DLD1 (cell line): ENCODE data around the gene FAF2.
"Not testable (repeated sequence)": the region's sequence is repeated elsewhere in the genome, so short reads cannot be mapped to it uniquely, and the experiment has no call there.

Experiments
- in situ Hi-C: cut with HindIII; loops from 2 replicates; pipeline ENCODE4 v1.10.0; 2017; ENCODE audit warnings: low sequenced_read_pairs

The FAF2 gene

GRCh38 chr5:176447978-176448608 is at the start of gene FAF2:
Gene FAF2, plus strand, starts transcription at chr5:176448385. Its CDS starts 23 bp downstream, at chr5:176448408.
- in situ Hi-C loops, result no loop called here

GRCh38 chr5:176400382-176401156 is 47.6 kb upstream of the FAF2 start:
- in situ Hi-C loops, result no loop called here

- in situ Hi-C loops, result no loop called here
These were observed 46.6 kb upstream of the FAF2 start for GRCh38 chr5:176401281-176402205.

DNA sequence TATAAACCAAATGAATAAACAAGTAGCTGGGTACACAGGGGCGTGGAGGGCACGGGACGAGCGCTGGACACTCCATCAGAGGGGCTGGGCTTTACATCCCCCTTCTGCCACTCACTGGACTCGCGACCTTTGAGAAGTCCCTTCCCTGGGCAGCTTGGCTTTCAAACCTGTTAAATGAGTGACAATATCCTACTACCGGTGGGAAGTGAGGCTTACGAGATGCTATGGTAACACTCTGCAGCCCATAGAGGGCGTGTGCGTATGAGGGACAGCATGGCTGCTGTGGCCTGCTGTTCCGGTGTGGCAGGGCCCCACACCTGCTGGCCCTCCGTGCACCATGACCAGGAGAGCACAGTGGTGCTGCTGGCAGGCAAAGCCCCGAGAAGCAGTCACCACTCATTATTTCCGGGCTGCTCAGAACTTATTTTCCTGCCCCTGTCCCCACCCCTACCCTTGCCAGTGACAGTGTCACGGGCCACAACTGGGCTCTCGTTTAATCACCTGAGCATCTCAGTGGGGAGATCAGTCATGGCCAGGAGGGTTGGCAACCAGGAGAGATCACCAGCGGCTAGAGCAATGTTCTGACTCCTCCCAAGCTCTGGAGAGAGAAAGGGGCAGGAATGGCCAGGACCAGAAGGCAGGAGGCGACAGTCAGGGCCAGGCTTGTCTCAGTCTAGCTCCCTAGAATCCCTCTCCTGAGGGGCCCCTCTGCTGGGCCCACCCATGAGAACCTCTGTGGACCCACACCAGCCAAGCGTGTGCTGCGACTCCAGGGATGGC is 42.3 kb upstream of the FAF2 start:
- in situ Hi-C loops, result no loop called here

DNA sequence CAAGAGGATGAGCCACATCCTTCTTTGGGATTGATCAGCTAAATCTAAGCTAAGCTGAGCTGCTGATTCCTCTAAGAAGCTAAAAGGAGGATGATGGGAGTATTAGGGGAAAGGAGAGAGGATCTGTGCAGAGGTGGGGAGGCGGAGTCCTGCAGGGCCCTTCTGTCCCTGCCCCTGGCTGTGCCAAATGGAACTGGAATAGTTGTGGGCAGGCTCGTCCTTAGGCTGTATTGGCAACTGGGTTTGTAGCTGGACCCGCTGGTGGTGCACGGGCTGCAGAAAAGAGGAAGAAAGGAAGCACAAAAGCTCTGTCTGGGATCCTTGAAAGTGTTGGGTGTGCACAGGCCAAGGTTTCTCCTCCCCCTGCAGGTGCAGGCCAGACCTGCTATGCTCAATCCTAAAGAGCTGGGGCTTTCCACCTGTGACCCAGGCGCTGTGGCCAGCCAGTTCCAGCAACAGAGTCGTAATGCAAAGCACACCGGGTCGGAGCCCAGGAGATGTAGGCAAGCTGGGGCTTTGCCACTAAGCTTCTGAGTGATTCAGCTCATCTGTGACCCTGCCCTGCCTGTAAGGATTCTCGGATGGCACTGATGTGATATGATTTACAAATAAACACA is 41.6 kb upstream of the FAF2 start:
- in situ Hi-C loops, result no loop called here

DNA sequence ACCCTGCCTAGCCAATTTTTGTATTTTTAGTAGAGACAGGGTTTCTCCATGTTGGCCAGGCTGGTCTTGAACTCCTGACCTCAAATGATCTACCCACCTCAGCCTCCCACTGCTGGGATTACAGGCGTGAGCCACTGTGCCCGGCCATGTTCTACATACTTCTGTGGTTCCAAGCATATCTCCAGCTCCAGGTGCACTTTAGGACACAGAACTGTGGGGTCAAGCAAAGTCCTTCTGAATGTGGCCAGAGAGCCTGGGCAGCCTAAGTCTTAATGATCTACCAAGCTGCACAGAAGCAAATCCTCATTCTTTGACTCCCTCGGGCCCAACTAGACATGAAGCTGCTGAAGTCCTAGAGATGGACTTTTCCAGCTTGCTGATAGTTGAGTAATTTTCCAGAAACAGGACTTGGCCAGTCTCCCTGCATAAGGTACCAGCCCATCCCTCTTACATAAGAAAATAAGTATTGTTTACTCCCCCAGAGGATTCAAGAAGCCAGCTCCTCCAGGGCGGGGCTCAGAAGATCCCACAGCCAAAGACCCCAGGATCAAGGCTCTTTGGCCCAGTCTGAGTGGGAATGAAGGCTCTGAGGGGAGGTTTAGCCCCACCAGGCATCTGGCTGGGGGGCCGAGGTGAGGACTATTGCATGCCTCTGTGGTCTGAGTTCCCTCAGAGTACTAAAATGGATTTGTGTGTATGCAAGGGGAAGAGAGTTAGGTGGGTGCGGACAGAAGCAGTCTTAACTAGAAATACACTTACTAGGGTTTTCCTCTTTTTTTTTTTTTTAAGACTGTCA is 40.5 kb upstream of the FAF2 start:
- in situ Hi-C loops, result no loop called here

- in situ Hi-C loops, result not testable (repeated sequence)
These were observed 40.0 kb upstream of the FAF2 start for GRCh38 chr5:176408252-176408573.

GRCh38 chr5:176408590-176408989 is 39.6 kb upstream of the FAF2 start:
- in situ Hi-C loops, result no loop called here

GRCh38 chr5:176409765-176410164 is 38.4 kb upstream of the FAF2 start:
- in situ Hi-C loops, result no loop called here

- in situ Hi-C loops, result no loop called here
These were observed 37.6 kb upstream of the FAF2 start for GRCh38 chr5:176410486-176411180.

DNA sequence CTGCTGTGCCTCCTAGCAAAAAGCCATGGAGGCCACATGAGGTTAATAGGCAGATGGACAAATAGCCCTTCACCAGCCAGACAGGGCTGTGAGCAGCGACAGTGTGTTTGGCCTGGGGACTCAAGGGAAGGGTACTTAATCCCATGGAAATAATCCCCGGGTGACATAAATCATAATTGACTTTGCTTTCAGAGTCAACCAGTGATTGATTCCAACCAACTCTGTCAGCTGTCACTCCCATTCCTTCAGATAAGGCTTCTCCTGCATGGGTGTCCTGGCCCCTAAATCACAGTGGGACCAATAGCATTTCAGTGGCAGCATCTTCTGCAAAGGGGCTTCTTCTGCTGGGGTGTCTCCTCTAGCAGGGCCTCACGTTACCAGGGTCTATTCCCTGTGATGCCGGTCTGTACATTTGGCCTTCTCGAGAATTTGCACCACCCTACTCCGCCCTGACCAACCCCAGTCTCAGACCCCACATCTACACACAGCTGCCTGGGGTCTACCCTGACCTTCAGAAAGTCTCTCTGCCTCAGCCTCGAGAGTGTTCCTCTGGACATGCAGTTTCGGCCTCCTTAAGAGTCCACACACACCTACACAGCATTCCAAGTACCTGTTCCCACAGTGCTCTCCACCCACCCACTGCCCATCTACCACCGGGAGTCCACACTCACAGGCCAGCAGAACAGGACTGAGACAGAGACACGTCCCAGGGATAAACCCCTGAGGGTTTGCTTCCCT is 35.5 kb upstream of the FAF2 start:
- in situ Hi-C loops, result no loop called here

GRCh38 chr5:176413255-176413565 is 35.0 kb upstream of the FAF2 start:
- in situ Hi-C loops, result no loop called here

- in situ Hi-C loops, result no loop called here
These were observed 34.4 kb upstream of the FAF2 start for GRCh38 chr5:176413709-176414191.

- in situ Hi-C loops, result no loop called here
These were observed 33.5 kb upstream of the FAF2 start for GRCh38 chr5:176414704-176415103.

- in situ Hi-C loops, result no loop called here
These were observed 32.8 kb upstream of the FAF2 start for GRCh38 chr5:176415240-176415951.

DNA sequence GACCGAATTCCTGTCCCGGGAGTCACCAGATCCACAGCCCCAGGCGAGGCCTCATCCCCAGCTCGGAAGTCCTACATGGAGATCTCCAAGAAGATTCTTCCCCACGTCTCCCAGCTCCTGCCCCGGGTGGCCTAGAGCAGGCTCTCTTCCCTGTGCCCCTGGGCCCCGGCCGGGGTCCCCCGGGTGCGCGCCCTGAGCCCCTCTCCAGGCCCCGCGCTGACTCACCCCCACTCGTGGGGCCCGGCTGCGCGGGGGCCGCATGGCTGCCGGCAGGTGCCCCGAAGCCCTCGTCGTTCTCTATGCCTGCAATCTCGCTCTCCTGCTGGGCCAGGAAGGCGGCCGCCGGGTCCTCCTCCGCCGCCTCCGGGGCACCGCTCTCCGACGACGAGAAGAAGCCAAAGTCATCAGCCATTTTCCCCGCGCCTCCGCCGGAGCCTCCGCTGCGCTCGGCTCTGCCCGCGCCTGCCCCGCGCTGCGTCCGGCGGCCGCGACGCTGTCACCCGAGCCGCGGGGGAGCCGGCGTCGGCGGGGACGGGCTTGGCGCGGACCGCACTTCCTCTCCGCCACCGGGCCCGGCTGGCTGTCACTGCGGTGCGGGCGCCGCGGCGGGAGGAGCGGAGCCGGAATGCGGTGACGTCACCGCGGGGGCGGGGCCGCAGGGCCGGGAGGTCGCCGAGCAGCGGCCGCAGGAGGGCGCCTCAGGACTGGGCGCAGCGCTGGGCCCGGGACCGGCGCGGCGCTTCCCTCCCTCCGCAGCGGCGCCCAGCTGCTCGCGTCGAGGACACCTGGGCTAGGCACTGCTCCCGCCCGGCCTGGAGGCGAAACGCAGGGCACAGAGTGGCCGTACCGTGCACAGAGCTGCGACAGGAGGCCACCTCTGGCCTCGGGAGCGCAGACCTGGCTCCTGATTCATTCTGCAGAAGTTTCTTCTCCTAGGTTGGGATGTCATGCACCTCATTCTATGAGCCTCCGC is 31.9 kb upstream of the FAF2 start, which contains the start of gene CLTB:
CLTB (minus strand) TSS at position 588 of the 973 bp plus-strand sequence; CDS start at position 412, 176 bp downstream.
- in situ Hi-C loops, result no loop called here
